Measurements from ENCODE around the gene MLYCD. TPM values are rescaled to one million over a fixed set of nuclear protein-coding genes. Genes with fewer than 3 reads are reported as not detected.

MLYCD gene
- total and polyA plus RNA-seq, 7 donors = 8.3 to 21.6 (median 14.7) TPM

DNA sequence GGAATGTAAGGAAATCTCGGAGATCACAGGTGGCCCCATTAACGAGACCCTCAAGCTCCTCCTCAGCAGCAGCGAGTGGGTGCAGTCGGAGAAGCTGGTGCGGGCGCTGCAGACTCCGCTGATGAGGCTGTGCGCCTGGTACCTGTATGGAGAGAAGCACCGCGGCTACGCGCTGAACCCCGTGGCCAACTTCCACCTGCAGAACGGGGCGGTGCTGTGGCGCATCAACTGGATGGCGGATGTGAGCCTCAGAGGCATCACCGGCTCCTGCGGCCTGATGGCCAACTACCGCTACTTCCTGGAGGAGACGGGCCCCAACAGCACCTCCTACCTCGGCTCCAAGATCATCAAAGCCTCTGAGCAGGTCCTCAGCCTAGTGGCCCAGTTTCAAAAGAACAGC is 16.2 kb downstream of the MLYCD start:
- no peak for ATAC-seq
- H3K27ac ChIP-seq = no peak overlapping the region
- no peaks in the 10 kb centered on the region for H3K27me3 ChIP-seq (ENCODE audit: insufficient read depth in 3 of 3, low read length in 2 of 3)
- TF ChIP-seq, protein P1, sequence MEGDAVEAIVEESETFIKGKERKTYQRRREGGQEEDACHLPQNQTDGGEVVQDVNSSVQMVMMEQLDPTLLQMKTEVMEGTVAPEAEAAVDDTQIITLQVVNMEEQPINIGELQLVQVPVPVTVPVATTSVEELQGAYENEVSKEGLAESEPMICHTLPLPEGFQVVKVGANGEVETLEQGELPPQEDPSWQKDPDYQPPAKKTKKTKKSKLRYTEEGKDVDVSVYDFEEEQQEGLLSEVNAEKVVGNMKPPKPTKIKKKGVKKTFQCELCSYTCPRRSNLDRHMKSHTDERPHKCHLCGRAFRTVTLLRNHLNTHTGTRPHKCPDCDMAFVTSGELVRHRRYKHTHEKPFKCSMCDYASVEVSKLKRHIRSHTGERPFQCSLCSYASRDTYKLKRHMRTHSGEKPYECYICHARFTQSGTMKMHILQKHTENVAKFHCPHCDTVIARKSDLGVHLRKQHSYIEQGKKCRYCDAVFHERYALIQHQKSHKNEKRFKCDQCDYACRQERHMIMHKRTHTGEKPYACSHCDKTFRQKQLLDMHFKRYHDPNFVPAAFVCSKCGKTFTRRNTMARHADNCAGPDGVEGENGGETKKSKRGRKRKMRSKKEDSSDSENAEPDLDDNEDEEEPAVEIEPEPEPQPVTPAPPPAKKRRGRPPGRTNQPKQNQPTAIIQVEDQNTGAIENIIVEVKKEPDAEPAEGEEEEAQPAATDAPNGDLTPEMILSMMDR (IDR thresholded peaks at IDR 0.05) = no peak
- WGBS, 3 donors = 96 to 98% (median 98%) methylated on average over 22 of the region's 22 CpGs
- peaks cover 3 to 77% of the 10 kb centered on the region in 2 donors for H3K36me3 ChIP-seq (ENCODE audit: insufficient read depth in 1 of 2, low read depth in 1 of 2)
- H3K9me3 ChIP-seq = no peaks in the 10 kb centered on the region
- peaks cover 13% of the 10 kb centered on the region for H3K4me1 ChIP-seq
- intact Hi-C loops (cut with DNase I) = no loop called here
- DNase-seq = no peak
- H3K4me3 ChIP-seq = no peak overlapping the region

DNA sequence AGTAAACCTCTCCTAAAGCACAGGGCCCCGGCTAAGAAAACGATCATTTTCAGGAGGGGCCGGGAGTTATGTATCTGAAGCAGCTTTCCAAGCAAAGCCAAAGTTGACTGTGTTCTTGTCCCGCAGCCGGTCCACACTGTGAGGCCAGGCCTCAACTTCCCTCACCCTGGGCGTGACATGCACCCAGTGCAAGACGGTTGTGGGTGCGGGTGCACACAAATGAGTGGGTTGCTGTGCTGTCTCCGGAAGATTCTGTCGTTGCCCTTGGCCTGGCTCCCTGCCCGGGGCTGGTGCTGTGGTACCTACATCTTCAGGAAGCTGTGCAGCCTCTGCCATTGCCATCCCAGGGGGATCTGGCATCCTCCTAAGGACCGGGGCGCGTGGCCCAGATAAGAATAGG is 16.6 kb downstream of the MLYCD start:
- DNase-seq (no peak), ATAC-seq (no peak)
- H3K27me3 ChIP-seq (ENCODE audit: insufficient read depth in 3 of 3, low read length in 2 of 3) = no peaks in the 10 kb centered on the region
- peaks cover 3 to 77% of the 10 kb centered on the region in 2 donors for H3K36me3 ChIP-seq (ENCODE audit: insufficient read depth in 1 of 2, low read depth in 1 of 2)
- H3K4me3 ChIP-seq = no peak overlapping the region
- intact Hi-C loops (cut with DNase I) = no loop called here
- TF ChIP-seq, protein P1 (IDR thresholded peaks at IDR 0.05) = no peak
- H3K9me3 ChIP-seq = no peaks in the 10 kb centered on the region
- H3K4me1 ChIP-seq = peaks cover 13% of the 10 kb centered on the region
- 89 to 96% (median 93%) methylated on average over 14 of the region's 14 CpGs for WGBS, 3 donors
- H3K27ac ChIP-seq = no peak overlapping the region

DNA sequence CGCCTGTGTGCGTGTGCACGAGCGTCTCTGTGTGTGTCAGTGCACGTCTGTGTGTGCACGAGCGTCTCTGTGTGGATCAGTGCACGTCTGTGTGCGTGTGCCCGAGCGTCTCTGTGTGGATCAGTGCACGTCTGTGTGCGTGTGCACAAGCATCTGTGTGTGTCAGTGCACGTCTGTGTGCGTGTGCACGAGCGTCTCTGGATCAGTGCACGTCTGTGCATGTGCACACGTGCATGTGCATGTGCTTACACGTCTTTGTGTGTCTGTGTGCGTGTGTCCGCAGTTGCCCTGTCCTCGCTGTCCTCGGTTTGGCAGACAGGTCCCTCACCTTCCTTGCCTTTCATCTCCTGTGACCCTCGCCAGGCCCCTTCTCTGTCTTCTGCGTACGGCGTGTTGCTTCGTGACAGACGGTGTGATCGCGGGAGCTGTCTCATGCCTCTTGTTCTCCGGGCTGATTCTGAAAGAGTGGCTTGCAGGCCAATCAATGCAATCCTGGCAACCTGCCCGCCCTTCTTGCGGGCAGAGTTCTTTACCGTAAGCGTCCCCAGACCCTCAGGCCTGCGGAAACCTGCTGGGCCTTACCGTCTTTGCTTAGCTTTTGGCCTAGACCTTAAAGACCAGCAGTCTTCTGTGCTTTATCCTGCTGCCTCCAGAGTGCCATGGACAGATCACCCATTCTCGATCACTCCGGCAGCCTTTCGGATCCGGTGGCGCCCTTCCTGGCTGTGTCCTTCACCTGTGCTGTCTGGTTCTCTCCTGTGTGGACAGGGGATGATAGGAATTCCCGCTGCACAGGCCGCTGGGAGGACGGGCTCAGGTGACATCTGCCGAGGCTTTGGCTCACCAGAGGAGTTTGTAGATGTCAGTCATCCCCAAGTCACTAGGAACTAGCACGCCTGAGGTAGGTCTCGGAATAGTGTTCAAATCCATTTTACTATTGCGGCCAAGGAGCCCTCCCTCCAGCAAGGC is 18.5 kb downstream of the MLYCD start:
- Histone ChIP-seq H3K9me3 (no peaks in the 10 kb centered on the region), H3K27ac (no peak overlapping the region), H3K36me3 (ENCODE audit: insufficient read depth in 1 of 2, low read depth in 1 of 2) (peaks cover 3 to 66% of the 10 kb centered on the region in 2 donors), H3K4me3 (no peak overlapping the region), H3K4me1 (peaks cover 13% of the 10 kb centered on the region), H3K27me3 (ENCODE audit: insufficient read depth in 3 of 3, low read length in 2 of 3) (no peaks in the 10 kb centered on the region)
- 96% methylated on average over 51 of the region's 51 CpGs for WGBS, 3 donors
- DNase-seq = no peak
- TF ChIP-seq, protein P1 (IDR thresholded peaks at IDR 0.05) = no peak
- ATAC-seq = no peak
- intact Hi-C loops (cut with DNase I) = no loop called here

DNA sequence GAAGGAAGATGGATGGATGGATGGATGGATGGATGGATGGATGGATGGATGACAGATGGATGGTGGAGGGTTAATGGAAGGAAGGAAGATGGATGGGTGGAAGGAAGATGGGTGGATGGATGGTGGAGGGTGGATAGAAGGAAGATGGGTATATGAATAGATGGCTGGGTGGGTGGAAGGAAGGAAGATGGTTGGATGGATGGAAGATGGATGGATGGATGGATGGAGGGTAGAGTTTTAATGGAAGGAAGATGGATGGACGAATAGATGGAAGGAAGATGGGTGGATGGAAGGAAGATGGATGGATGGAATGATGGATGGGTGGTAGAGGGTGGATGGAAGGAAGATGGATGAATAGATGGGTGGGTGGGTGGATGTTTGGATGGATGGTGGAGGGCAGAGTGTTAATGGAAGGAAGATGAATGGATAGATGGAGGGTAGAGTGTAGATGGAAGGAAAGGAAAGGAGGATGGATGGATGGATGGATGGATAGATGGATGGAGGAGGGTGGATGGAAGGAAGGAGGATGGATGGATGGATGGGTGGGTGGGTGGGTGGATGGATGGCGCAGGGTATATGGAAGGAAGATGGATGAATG is 22.1 kb downstream of the MLYCD start:
- H3K4me3 ChIP-seq = no peak overlapping the region
- H3K27me3 ChIP-seq (ENCODE audit: insufficient read depth in 3 of 3, low read length in 2 of 3) = no peaks in the 10 kb centered on the region
- TF ChIP-seq, protein P1 (IDR thresholded peaks at IDR 0.05) = no peak
- WGBS, 3 donors = 90 to 98% (median 93%) methylated on average over 2 of the region's 2 CpGs
- H3K9me3 ChIP-seq = no peaks in the 10 kb centered on the region
- no peak overlapping the region for H3K27ac ChIP-seq
- ATAC-seq (no peak), DNase-seq (no peak)
- H3K4me1 ChIP-seq = no peaks in the 10 kb centered on the region
- peaks cover 3 to 39% of the 10 kb centered on the region in 2 donors for H3K36me3 ChIP-seq (ENCODE audit: insufficient read depth in 1 of 2, low read depth in 1 of 2)
- intact Hi-C loops (cut with DNase I) = no loop called here
